ENCODE measurements around the gene HPS3. TPM values are rescaled to one million over a fixed set of nuclear protein-coding genes. Genes with fewer than 3 reads are reported as not detected.
"Not testable (repeated sequence)": the region's sequence is repeated elsewhere in the genome, so short reads cannot be mapped to it uniquely, and the experiment has no call there.

The HPS3 gene
- total RNA-seq, 2 experiments from 2014 or later, result 33.0 to 33.7 TPM

DNA sequence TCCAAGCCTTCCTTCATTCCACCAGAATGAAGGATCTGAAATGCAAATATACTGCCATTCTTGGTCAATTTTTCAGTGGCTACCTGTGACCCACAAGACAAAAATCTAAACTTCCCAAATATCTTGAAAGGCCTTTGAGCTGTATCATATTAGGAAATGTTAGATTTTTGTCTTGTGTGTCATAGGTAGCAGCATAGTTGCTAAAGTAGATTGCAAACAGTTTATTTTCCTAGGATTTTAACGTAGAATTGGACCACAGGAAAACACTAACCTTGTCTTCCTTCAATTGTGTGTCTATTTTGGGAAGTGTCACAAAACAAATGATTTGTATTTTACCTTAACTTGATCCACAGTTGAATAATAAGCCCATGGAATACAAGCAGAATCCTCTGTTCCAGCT, 49.8 kb downstream of the HPS3 start:
- Mint-ChIP-seq H3K36me3 (ENCODE audit: low read depth) (peaks cover 12% of the 10 kb centered on the region), H3K4me3 (no peak overlapping the region), H3K4me1 (peaks cover 6% of the 10 kb centered on the region), H3K27me3 (no peaks in the 10 kb centered on the region), H3K9me3 (no peaks in the 10 kb centered on the region), H3K27ac (no peak overlapping the region)
- no peak for DNase-seq
- ChIA-PET POLR2A (interaction anchor here (0.6 to 1.2 kb wide), 2 partner anchors 50 to 77 kb away, joined by 3 to 4 read pairs; partner anchors contain the start of gene HPS3), CTCF (interaction anchor here (1.4 kb wide), 1 partner anchor 224 kb away, joined by 3 read pairs; no protein-coding TSS in a partner anchor)

DNA sequence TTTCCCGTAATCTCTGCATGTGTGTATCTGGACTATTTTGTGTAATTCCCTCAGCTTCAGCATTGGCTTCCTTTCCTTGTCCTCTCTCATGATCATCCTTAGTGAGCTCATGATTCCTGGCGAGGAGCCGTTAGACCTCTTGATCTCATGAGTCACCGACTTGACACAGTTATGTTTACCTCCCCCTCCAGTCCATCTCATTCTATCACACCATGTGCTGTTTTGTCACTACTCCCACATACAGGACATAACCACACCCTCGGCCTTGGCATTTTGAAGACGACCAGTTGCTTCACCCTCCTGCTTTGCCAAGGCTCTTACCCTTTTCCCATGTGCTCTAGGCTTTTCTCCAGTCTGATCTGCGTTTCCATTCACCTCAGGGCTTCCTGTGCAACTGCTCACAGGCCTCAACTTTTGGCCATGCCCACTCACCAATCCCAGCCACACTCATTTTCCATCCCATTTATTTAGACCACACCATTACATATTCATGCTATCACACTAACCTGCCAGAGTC, 50.7 kb downstream of the HPS3 start:
- Mint-ChIP-seq H3K36me3 (ENCODE audit: low read depth) (peaks cover 7% of the 10 kb centered on the region), H3K4me1 (peaks cover under 1% of the 10 kb centered on the region), H3K27me3 (no peaks in the 10 kb centered on the region), H3K27ac (no peak overlapping the region), H3K4me3 (no peak overlapping the region), H3K9me3 (no peaks in the 10 kb centered on the region)
- CTCF ChIA-PET, result interaction anchor here (0.7 to 1.4 kb wide), 2 partner anchors 225 to 326 kb away, joined by 3 read pairs; no protein-coding TSS in a partner anchor
- POLR2A ChIA-PET, result interaction anchor here (1.2 kb wide), 1 partner anchor 51 kb away, joined by 3 read pairs; the partner anchor contains the start of gene HPS3
- no peak for DNase-seq

- ChIA-PET CTCF (no interaction called here), POLR2A (no interaction called here)
- Mint-ChIP-seq H3K9me3 (no peaks in the 10 kb centered on the region), H3K4me1 (no peaks in the 10 kb centered on the region), H3K4me3 (no peak overlapping the region), H3K36me3 (ENCODE audit: low read depth) (peaks cover 3% of the 10 kb centered on the region), H3K27me3 (no peaks in the 10 kb centered on the region), H3K27ac (no peak overlapping the region)
- DNase-seq, result no peak
Observed at GRCh38 chr3:149181182-149181581, 51.7 kb downstream of the HPS3 start.

DNA sequence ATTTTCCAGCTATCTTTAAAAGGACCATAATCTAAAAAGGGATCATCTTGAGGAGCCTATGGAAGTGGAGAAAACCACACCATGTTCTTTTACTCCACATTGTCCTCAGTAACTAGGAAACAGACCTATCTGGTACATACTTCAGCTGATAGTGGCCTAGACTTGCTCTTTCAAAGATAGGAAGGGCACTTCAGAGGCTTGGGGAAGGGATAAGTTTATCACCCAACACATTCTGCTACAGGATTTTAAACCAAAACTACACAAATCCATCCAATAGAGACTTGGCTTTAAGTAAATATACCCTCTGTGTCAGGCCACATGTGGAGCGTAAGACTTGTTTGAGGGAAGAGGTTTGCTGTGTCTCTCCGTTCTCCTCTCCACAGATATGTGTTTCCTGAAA, 56.8 kb downstream of the HPS3 start:
- Mint-ChIP-seq H3K4me1 (no peaks in the 10 kb centered on the region), H3K4me3 (no peak overlapping the region), H3K36me3 (ENCODE audit: low read depth) (no peaks in the 10 kb centered on the region), H3K27ac (no peak overlapping the region), H3K27me3 (peaks cover 12% of the 10 kb centered on the region), H3K9me3 (no peaks in the 10 kb centered on the region)
- CTCF ChIA-PET, result no interaction called here
- DNase-seq, result no peak
- POLR2A ChIA-PET, result no interaction called here

GRCh38 chr3:149186721-149187120, 57.3 kb downstream of the HPS3 start:
- H3K9me3 Mint-ChIP-seq, result no peaks in the 10 kb centered on the region
- ChIA-PET POLR2A (no interaction called here), CTCF (no interaction called here)
- no peaks in the 10 kb centered on the region for H3K4me1 Mint-ChIP-seq
- no peaks in the 10 kb centered on the region for H3K36me3 Mint-ChIP-seq (ENCODE audit: low read depth)
- peaks cover 13% of the 10 kb centered on the region for H3K27me3 Mint-ChIP-seq
- H3K27ac Mint-ChIP-seq, result no peak overlapping the region
- DNase-seq, result no peak
- no peak overlapping the region for H3K4me3 Mint-ChIP-seq

DNA sequence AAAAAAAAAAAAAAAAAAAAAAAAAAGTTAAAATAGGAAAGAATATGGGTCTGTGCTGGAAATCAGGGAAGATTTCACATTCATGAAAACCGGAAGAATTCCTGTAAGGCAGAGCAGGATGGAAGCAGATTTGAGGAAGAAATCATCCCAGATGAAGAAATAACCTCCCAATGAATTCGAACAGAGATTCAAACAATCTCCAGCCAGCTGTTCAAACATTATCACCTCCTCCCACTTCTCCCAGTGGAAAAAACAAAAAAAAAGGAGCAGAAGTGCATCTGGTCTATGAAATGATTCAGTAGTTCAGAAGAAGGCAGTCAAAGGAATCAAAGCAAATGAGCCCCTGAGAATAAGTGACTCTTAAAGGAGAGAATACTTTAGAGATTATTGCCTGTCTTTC, 59.1 kb downstream of the HPS3 start:
- POLR2A ChIA-PET, result no interaction called here
- no peak for DNase-seq
- H3K27me3 Mint-ChIP-seq, result peaks cover 13% of the 10 kb centered on the region
- no peak overlapping the region for H3K4me3 Mint-ChIP-seq
- no peak overlapping the region for H3K27ac Mint-ChIP-seq
- no peaks in the 10 kb centered on the region for H3K36me3 Mint-ChIP-seq (ENCODE audit: low read depth)
- CTCF ChIA-PET, result interaction anchor here (1.3 kb wide), 1 partner anchor 241 kb away, joined by 3 read pairs; no protein-coding TSS in a partner anchor
- H3K9me3 Mint-ChIP-seq, result no peaks in the 10 kb centered on the region
- H3K4me1 Mint-ChIP-seq, result no peaks in the 10 kb centered on the region

- DNase-seq, result no peak
- ChIA-PET POLR2A (no interaction called here), CTCF (no interaction called here)
- Mint-ChIP-seq H3K9me3 (no peaks in the 10 kb centered on the region), H3K4me3 (no peak overlapping the region), H3K27ac (no peak overlapping the region), H3K36me3 (ENCODE audit: low read depth) (no peaks in the 10 kb centered on the region), H3K4me1 (no peaks in the 10 kb centered on the region), H3K27me3 (peaks cover 45% of the 10 kb centered on the region)
Observed at GRCh38 chr3:149195221-149195620, 65.8 kb downstream of the HPS3 start.

- DNase-seq; H3K4me3 Mint-ChIP-seq; H3K36me3 Mint-ChIP-seq (ENCODE audit: low read depth); H3K9me3 Mint-ChIP-seq; POLR2A ChIA-PET; H3K4me1 Mint-ChIP-seq; CTCF ChIA-PET; H3K27ac Mint-ChIP-seq: not testable (repeated sequence)
- peaks cover 44% of the 10 kb centered on the region for H3K27me3 Mint-ChIP-seq
Observed at GRCh38 chr3:149196805-149197592, 67.6 kb downstream of the HPS3 start.

- DNase-seq, result no peak
- POLR2A ChIA-PET, result no interaction called here
- Mint-ChIP-seq H3K27ac (no peak overlapping the region), H3K9me3 (no peaks in the 10 kb centered on the region), H3K27me3 (peaks cover 48% of the 10 kb centered on the region), H3K4me1 (no peaks in the 10 kb centered on the region), H3K4me3 (no peak overlapping the region), H3K36me3 (ENCODE audit: low read depth) (no peaks in the 10 kb centered on the region)
- CTCF ChIA-PET, result no interaction called here
Observed at GRCh38 chr3:149197669-149198068, 68.2 kb downstream of the HPS3 start.

GRCh38 chr3:149198611-149199010, 69.2 kb downstream of the HPS3 start:
- Mint-ChIP-seq H3K27ac (no peak overlapping the region), H3K4me3 (no peak overlapping the region), H3K27me3 (peaks cover 48% of the 10 kb centered on the region), H3K9me3 (no peaks in the 10 kb centered on the region), H3K36me3 (ENCODE audit: low read depth) (no peaks in the 10 kb centered on the region), H3K4me1 (peaks cover 2% of the 10 kb centered on the region)
- ChIA-PET CTCF (no interaction called here), POLR2A (no interaction called here)
- no peak for DNase-seq

GRCh38 chr3:149199474-149199873, 70.0 kb downstream of the HPS3 start:
- H3K27me3 Mint-ChIP-seq, result peaks cover 54% of the 10 kb centered on the region
- CTCF ChIA-PET, result no interaction called here

DNA sequence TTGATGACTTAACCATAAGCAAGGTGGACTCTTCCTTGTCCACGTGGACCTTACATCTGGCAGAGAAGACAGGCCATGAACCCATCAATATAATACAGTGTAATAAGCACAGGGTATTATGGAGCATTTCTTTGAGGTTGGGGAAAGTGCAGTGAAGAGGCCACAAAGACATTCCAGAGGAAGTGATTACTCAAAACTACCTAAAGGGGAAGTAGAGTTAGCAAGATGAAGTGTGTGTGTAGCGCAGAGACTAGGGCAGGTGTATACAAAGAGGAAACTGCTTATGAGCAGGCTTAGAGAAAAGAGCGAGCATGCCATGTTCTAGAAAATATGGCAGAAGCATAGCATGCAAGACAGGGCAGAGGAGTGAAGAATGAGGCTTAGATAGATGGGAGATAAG, 74.3 kb downstream of the HPS3 start:
- CTCF ChIA-PET, result no interaction called here
- no peak overlapping the region for H3K4me3 Mint-ChIP-seq
- H3K36me3 Mint-ChIP-seq (ENCODE audit: low read depth), result no peaks in the 10 kb centered on the region
- peaks cover 10% of the 10 kb centered on the region for H3K4me1 Mint-ChIP-seq
- peaks cover 43% of the 10 kb centered on the region for H3K27me3 Mint-ChIP-seq
- POLR2A ChIA-PET, result no interaction called here
- DNase-seq, result no peak
- H3K27ac Mint-ChIP-seq, result no peak overlapping the region
- no peaks in the 10 kb centered on the region for H3K9me3 Mint-ChIP-seq

More at GRCh38 chr3:149199474-149199873, 70.0 kb downstream of the HPS3 start:
- no peaks in the 10 kb centered on the region for H3K9me3 Mint-ChIP-seq
- DNase-seq, result no peak
- peaks cover 10% of the 10 kb centered on the region for H3K4me1 Mint-ChIP-seq
- no peaks in the 10 kb centered on the region for H3K36me3 Mint-ChIP-seq (ENCODE audit: low read depth)
- no peak overlapping the region for H3K4me3 Mint-ChIP-seq
- POLR2A ChIA-PET, result no interaction called here
- no peak overlapping the region for H3K27ac Mint-ChIP-seq

DNA sequence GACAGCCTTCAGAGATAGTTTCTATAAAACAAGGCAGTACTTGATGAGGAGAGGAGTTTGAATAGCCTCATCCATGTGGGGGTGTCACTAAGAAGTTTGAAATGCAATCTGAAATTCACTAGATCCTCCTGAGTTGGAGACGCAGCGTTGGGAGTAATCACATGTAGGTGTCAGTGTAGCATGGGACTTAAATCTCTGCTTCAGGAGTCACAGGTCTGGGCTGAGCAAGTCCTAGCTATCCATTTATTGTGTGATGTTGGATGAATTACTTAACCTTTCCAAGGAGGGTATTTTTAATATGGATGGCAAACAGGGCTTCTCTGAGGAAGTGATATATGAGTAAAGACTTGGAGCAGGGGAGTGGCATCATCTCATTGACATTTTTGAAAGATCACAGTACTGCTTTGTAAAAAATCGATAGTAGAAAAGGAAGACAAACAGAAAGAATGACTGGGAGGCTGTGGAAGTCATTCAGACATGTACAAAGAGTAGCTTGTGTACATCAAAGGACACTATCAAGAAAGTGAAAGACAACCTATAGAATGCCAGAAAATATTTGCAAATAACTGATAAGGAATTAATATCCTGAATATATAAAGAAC, 75.1 kb downstream of the HPS3 start:
- no peak overlapping the region for H3K27ac Mint-ChIP-seq
- CTCF ChIA-PET, result no interaction called here
- DNase-seq, result no peak
- no peak overlapping the region for H3K4me3 Mint-ChIP-seq
- H3K36me3 Mint-ChIP-seq (ENCODE audit: low read depth), result no peaks in the 10 kb centered on the region
- H3K27me3 Mint-ChIP-seq, result peaks cover 47% of the 10 kb centered on the region
- H3K4me1 Mint-ChIP-seq, result peaks cover 10% of the 10 kb centered on the region
- POLR2A ChIA-PET, result no interaction called here
- H3K9me3 Mint-ChIP-seq, result no peaks in the 10 kb centered on the region

Data from activated CD4-positive, alpha-beta memory T cell treated with anti-CD3 and anti-CD28 coated beads, Interleukin-2, amount 10 ng/mL, durations not matched to agents 7 days and 5 days (primary cell).